OCI-LY7 (cell line): Measurements from ENCODE around the gene PDZD2.

Experiments used
- EZH2phosphoT487 ChIP-seq: fragments of 200-600 bp; sonication (generic); IDR thresholded peaks from 2 replicates; pipeline ENCODE4 v1.6.1; 2018; ENCODE audit warnings: low read depth, borderline replicate concordance, mild to moderate bottlenecking, mixed run types, antibody characterized with exemption, low read length, moderate library complexity, mixed read lengths
- TF ChIP-seq, protein P1 (sequence below): fragments of 200-600 bp; sonication (generic); conservative IDR thresholded peaks from 2 replicates; pipeline ENCODE4 v1.5.1; 2014; ENCODE audit warnings: mild to moderate bottlenecking, antibody characterized with exemption, low read length, moderate library complexity, mixed read lengths

DNA sequence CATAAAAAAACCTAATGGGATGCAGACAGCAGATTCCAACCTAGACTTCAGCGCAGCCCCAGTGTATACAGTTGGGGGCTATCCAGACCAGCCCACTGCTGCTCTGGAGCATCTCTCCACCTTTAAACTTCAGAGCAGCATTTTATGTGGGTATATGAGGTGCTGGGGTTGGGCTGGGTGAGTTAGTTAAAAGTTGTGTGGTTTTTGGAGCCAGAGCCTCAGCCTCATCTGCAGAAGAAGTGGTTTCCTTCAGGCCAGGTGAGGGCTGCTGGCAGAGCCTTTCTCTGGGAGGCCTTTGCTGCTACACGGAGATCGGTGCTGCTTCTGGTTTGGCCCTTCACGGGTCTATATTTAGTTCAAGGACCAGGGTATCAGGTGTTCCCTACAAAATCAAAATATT lies 228.3 kb downstream of the PDZD2 start:
- TF ChIP-seq, protein P1, sequence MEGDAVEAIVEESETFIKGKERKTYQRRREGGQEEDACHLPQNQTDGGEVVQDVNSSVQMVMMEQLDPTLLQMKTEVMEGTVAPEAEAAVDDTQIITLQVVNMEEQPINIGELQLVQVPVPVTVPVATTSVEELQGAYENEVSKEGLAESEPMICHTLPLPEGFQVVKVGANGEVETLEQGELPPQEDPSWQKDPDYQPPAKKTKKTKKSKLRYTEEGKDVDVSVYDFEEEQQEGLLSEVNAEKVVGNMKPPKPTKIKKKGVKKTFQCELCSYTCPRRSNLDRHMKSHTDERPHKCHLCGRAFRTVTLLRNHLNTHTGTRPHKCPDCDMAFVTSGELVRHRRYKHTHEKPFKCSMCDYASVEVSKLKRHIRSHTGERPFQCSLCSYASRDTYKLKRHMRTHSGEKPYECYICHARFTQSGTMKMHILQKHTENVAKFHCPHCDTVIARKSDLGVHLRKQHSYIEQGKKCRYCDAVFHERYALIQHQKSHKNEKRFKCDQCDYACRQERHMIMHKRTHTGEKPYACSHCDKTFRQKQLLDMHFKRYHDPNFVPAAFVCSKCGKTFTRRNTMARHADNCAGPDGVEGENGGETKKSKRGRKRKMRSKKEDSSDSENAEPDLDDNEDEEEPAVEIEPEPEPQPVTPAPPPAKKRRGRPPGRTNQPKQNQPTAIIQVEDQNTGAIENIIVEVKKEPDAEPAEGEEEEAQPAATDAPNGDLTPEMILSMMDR: no peak
- no peak for TF ChIP-seq EZH2phosphoT487
